B cell (primary cell): ENCODE results near the gene PPP2R5B. TPM values are rescaled to one million over a fixed set of nuclear protein-coding genes. Genes with fewer than 3 reads are reported as not detected.

Source experiments
- ATAC-seq: fragments of 200-7000 bp; cut with Tn5 transposase; one replicate; pipeline ENCODE4 v1.10.0; 2021; ENCODE audit warnings: low read depth, mild to moderate bottlenecking, moderate number of reproducible peaks, moderate library complexity
- CTCF ChIA-PET: fragments of 350-600 bp; sonication (Branson Sonifier 250); formaldehyde crosslinking; loops from one replicate; lab custom pipeline; 2021; ENCODE audit warnings: antibody characterized with exemption, inconsistent platforms; lab: Charles Lee
- POLR2A ChIA-PET: fragments of 350-600 bp; sonication (Branson Sonifier 250); formaldehyde crosslinking; loops from one replicate; lab custom pipeline; 2021; ENCODE audit warnings: antibody characterized with exemption; lab: Charles Lee
- DNase-seq: peaks from one replicate; pipeline ENCODE4 v3.0.0; 2013
- H2AFZ ChIP-seq: 2 replicates; pipeline ENCODE4 v1.6.1; 2012; ENCODE audit warnings: mild to moderate bottlenecking, low read depth, low read length; ENCODE audit not compliant: insufficient read depth, poor library complexity, severe bottlenecking
- H3K27ac ChIP-seq, 2 donors: 1 replicate in 1 of 2; 2 replicates in 1 of 2; pipeline ENCODE4 v1.5.1; 2012 to 2013; ENCODE audit warnings: low read length in 2 of 2, mild to moderate bottlenecking in 2 of 2, moderate library complexity in 1 of 2
- H3K27me3 ChIP-seq, 4 experiments: fragments of 200-600 bp in 1 of 4; sonication (generic) in 1 of 4; replicated peaks in 1 of 4; 1 replicate in 2 of 4; 2 replicates in 2 of 4; pipeline versions ENCODE4 v1.6.1 to v1.7.0; 2013 to 2016; ENCODE audit warnings: low read length in 3 of 4, mild to moderate bottlenecking in 2 of 4, mixed read lengths in 1 of 4, moderate library complexity in 1 of 4; ENCODE audit not compliant: insufficient read depth in 4 of 4, control insufficient read depth in 3 of 4; ENCODE audit errors: control extremely low read depth in 1 of 4
- H3K36me3 ChIP-seq, 2 experiments: replicated peaks in 1 of 2; 1 replicate in 1 of 2; 2 replicates in 1 of 2; pipeline versions ENCODE4 v1.6.1 to v1.7.1; 2013; ENCODE audit warnings: low read length in 1 of 2; ENCODE audit not compliant: insufficient read depth in 2 of 2, control insufficient read depth in 1 of 2; ENCODE audit errors: control extremely low read depth in 1 of 2, extremely low read depth in 1 of 2
- H3K4me1 ChIP-seq, 2 donors: fragments of 200-600 bp in 1 of 2; sonication (generic) in 1 of 2; 1 replicate in 1 of 2; 2 replicates in 1 of 2; pipeline versions ENCODE4 v1.5.1 to v1.6.1; 2013 to 2017; ENCODE audit warnings: low read length in 2 of 2; ENCODE audit not compliant: control insufficient read depth in 2 of 2, insufficient read depth in 2 of 2
- H3K4me2 ChIP-seq: replicated peaks from 2 replicates; pipeline ENCODE3; 2012; ENCODE audit warnings: mild to moderate bottlenecking, low read depth, low read length; ENCODE audit not compliant: poor library complexity, severe bottlenecking
- H3K4me3 ChIP-seq, 5 experiments: fragments of 200-600 bp in 1 of 5; sonication (generic) in 1 of 5; 1 replicate in 3 of 5; 2 replicates in 2 of 5; pipeline versions ENCODE4 v1.5.1 to v1.7.0; 2011 to 2016; ENCODE audit warnings: low read length in 4 of 5, mild to moderate bottlenecking in 4 of 5, low read depth in 2 of 5, control low read depth in 1 of 5, moderate library complexity in 1 of 5; ENCODE audit not compliant: insufficient read depth in 1 of 5; ENCODE audit errors: control extremely low read depth in 1 of 5, extremely low read depth in 1 of 5
- H3K79me2 ChIP-seq: fragments of 200-600 bp; sonication (generic); one replicate; pipeline ENCODE4 v1.6.0; 2016; ENCODE audit warnings: low read length; ENCODE audit not compliant: control insufficient read depth, insufficient read depth
- H3K9ac ChIP-seq: fragments of 200-600 bp; sonication (generic); 2 replicates; pipeline ENCODE4 v1.6.1; 2017; ENCODE audit warnings: mild to moderate bottlenecking, low read length, moderate library complexity
- H3K9me3 ChIP-seq, 3 donors: one replicate each; pipeline versions ENCODE4 v1.6.1 to v1.7.1; 2013; ENCODE audit warnings: low read length in 2 of 3; ENCODE audit not compliant: control insufficient read depth in 2 of 3, insufficient read depth in 1 of 3; ENCODE audit errors: control extremely low read depth in 1 of 3
- H4K20me1 ChIP-seq: 2 replicates; pipeline ENCODE4 v1.6.0; 2012; ENCODE audit warnings: mild to moderate bottlenecking, low read length; ENCODE audit not compliant: insufficient read depth, control insufficient read depth, poor library complexity, severe bottlenecking
- H3K27ac Mint-ChIP-seq: one replicate; pipeline ENCODE4 v1.8.0; 2021; ENCODE audit warnings: mixed read lengths
- H3K27me3 Mint-ChIP-seq: one replicate; pipeline ENCODE4 v1.8.0; 2021; ENCODE audit warnings: mixed read lengths
- H3K4me1 Mint-ChIP-seq: one replicate; pipeline ENCODE4 v1.8.0; 2021; ENCODE audit warnings: mixed read lengths
- H3K4me3 Mint-ChIP-seq: one replicate; pipeline ENCODE4 v1.8.0; 2021; ENCODE audit warnings: mixed read lengths
- H3K9me3 Mint-ChIP-seq: one replicate; pipeline ENCODE4 v1.8.0; 2022; ENCODE audit warnings: mixed read lengths; ENCODE audit not compliant: insufficient read depth
- EZH2 ChIP-seq: IDR thresholded peaks from 2 replicates; pipeline ENCODE4 v1.6.1; 2012; ENCODE audit warnings: borderline replicate concordance, low read depth, mild to moderate bottlenecking, moderate library complexity, low read length; ENCODE audit not compliant: insufficient read depth, poor library complexity, severe bottlenecking
- WGBS: methylation state at CpG from one replicate; pipeline ENCODE4 v1.1.5; 2013; ENCODE audit warnings: missing lambda C conversion rate; ENCODE audit not compliant: insufficient coverage; 5-methylcytosine and 5-hydroxymethylcytosine counted together
- intact Hi-C: fragments of 100-400 bp; cut with micrococcal nuclease; formaldehyde crosslinking; loops from one replicate; pipeline ENCODE4 v1.10.0; 2022
- polyA plus RNA-seq: library from polyadenylated mRNA; depleted of rRNA; stranded (reverse); fragments of >200 nt; gene quantifications from 2 replicates; pipeline ENCODE4 v1.2.3, GENCODE V29; 2012
- total RNA-seq, 2 donors: library from RNA; stranded (reverse); fragments of 120-200 nt in 1 of 2; gene quantifications; 1 replicate in 1 of 2; 2 replicates in 1 of 2; pipeline versions ENCODE4 v1.2.3 to v1.2.4, GENCODE V29; 2013 to 2022
- TF ChIP-seq, protein P1 (sequence below): fragments of 200-600 bp; IDR thresholded peaks from one replicate; pipeline ENCODE4 v1.8.0; 2022; ENCODE audit warnings: antibody characterized with exemption, mild to moderate bottlenecking

The PPP2R5B gene
- total and polyA plus RNA-seq, 2 donors (not counting 1 experiment from before 2014, with no cell fraction given) = 22.6 to 30.5 TPM

DNA sequence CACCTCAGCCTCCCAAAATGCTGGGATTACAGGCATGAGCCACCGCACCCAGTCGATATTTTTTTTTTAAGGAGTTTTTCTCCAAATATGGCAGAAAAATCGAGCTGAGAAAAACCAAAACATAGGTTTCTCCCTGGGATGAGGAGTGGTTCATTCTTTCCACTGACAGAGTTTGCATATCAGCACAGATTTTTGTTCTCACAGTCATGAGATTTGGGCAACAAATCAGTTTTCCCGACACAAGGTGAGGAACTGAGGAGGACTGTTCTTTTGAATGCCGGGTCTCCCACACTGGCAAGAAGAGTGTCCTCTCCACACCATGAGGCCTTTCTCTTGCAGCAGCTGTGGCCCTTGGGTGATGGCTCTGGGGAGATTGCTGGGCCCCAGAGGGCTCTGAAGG, 42.2 kb upstream of the PPP2R5B start:
- no peaks in the 10 kb centered on the region for H3K36me3 ChIP-seq
- H3K4me3 ChIP-seq = no peak overlapping the region
- H3K79me2 ChIP-seq = peaks cover 12% of the 10 kb centered on the region
- ChIA-PET POLR2A (interaction anchor here (10.0 kb wide), 1 partner anchor 32 kb away, joined by 158 read pairs; no protein-coding TSS in a partner anchor), CTCF (interaction anchor here (1.2 to 30.2 kb wide), 3 partner anchors 9 to 66 kb away, joined by 3 to 1254 read pairs (median 7); partner anchors contain the start of gene CDC42BPG)
- Mint-ChIP-seq H3K27me3 (no peaks in the 10 kb centered on the region), H3K27ac (peak overlapping the region; percentile 26), H3K4me3 (no peak overlapping the region), H3K9me3 (no peaks in the 10 kb centered on the region), H3K4me1 (peaks cover 39% of the 10 kb centered on the region)
- H3K27me3 ChIP-seq = no peaks in the 10 kb centered on the region
- H3K9me3 ChIP-seq = peaks cover 0 to 4% (median 0%) of the 10 kb centered on the region in 3 donors
- TF ChIP-seq EZH2 = no peak
- TF ChIP-seq, protein P1, sequence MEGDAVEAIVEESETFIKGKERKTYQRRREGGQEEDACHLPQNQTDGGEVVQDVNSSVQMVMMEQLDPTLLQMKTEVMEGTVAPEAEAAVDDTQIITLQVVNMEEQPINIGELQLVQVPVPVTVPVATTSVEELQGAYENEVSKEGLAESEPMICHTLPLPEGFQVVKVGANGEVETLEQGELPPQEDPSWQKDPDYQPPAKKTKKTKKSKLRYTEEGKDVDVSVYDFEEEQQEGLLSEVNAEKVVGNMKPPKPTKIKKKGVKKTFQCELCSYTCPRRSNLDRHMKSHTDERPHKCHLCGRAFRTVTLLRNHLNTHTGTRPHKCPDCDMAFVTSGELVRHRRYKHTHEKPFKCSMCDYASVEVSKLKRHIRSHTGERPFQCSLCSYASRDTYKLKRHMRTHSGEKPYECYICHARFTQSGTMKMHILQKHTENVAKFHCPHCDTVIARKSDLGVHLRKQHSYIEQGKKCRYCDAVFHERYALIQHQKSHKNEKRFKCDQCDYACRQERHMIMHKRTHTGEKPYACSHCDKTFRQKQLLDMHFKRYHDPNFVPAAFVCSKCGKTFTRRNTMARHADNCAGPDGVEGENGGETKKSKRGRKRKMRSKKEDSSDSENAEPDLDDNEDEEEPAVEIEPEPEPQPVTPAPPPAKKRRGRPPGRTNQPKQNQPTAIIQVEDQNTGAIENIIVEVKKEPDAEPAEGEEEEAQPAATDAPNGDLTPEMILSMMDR = no peak
- peaks cover 11% of the 10 kb centered on the region for H4K20me1 ChIP-seq
- H3K4me1 ChIP-seq = peaks cover 22 to 26% of the 10 kb centered on the region in 2 donors
- H3K4me2 ChIP-seq = no peak overlapping the region
- H3K9ac ChIP-seq = no peak overlapping the region
- intact Hi-C loops = no loop called here
- WGBS = no CpG with 5 or more reads among the region's 5 CpGs
- DNase-seq = no peak
- no peak for ATAC-seq
- H3K27ac ChIP-seq = no peak overlapping the region
- H2AFZ ChIP-seq = no peak overlapping the region

DNA sequence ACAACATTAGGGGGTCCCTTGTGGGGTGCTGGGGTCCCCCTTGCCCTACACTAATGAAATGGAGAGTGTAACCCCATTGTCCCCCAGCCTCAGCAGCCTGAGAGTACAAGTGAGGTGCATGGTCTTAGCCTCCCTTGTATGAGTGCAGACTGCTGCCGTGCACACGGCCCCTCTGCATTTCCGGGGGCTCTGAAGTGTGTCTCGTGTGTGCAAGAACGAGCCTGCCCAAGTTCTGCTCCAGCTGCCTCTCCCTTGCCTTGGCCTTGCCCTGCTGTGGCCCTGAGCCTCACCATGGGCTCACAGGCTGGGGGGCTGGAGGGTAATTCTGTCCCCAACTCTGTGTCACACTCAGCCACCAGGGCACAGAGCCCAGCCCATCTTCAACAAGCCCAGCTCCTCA, 40.9 kb upstream of the PPP2R5B start:
- no peaks in the 10 kb centered on the region for H3K9me3 ChIP-seq
- H3K4me3 Mint-ChIP-seq = no peak overlapping the region
- POLR2A ChIA-PET = interaction anchor here (0.7 kb wide), 1 partner anchor 36 kb away, joined by 3 read pairs; no protein-coding TSS in a partner anchor
- DNase-seq = no peak
- no peaks in the 10 kb centered on the region for H3K27me3 ChIP-seq
- no peaks in the 10 kb centered on the region for H4K20me1 ChIP-seq
- ATAC-seq = no peak
- no peaks in the 10 kb centered on the region for H3K36me3 ChIP-seq
- H2AFZ ChIP-seq = no peak overlapping the region
- H3K4me1 ChIP-seq = peaks cover 35 to 38% of the 10 kb centered on the region in 2 donors
- no peaks in the 10 kb centered on the region for H3K9me3 Mint-ChIP-seq
- H3K9ac ChIP-seq = no peak overlapping the region
- H3K4me1 Mint-ChIP-seq = peaks cover 47% of the 10 kb centered on the region
- CTCF ChIA-PET = interaction anchor here (2.4 to 30.2 kb wide), 2 partner anchors 10 to 27 kb away, joined by 18 to 1254 read pairs; partner anchors contain the start of gene CDC42BPG
- no peak overlapping the region for H3K4me2 ChIP-seq
- H3K27ac ChIP-seq = no peak overlapping the region
- TF ChIP-seq, protein P1 = no peak
- no peak for TF ChIP-seq EZH2
- 92% methylated on average over 5 of the region's 5 CpGs for WGBS
- intact Hi-C loops = no loop called here
- no peak overlapping the region for H3K27ac Mint-ChIP-seq
- no peaks in the 10 kb centered on the region for H3K27me3 Mint-ChIP-seq
- no peak overlapping the region for H3K4me3 ChIP-seq
- H3K79me2 ChIP-seq = peaks cover 5% of the 10 kb centered on the region
